Activated T-helper 17 cell treated with anti-CD3 and anti-CD28 coated beads, Interleukin-2, amount 50 U/mL, for 72 hours (primary cell): ENCODE results near the gene FAM216A. TPM values are rescaled to one million over a fixed set of nuclear protein-coding genes. Genes with fewer than 3 reads are reported as not detected.
"Not testable (repeated sequence)": the region's sequence is repeated elsewhere in the genome, so short reads cannot be mapped to it uniquely, and the experiment has no call there.

ENCODE experiments used
- ATAC-seq: fragments of 150-1000 bp; cut with Tn5 transposase; replicated peaks from 2 replicates; pipeline ENCODE4 v1.10.0; 2021; ENCODE audit warnings: mild to moderate bottlenecking, moderate library complexity
- H3K27ac Mint-ChIP-seq: one replicate; pipeline ENCODE4 v1.8.0; 2022; ENCODE audit warnings: mixed read lengths
- H3K27me3 Mint-ChIP-seq: one replicate; pipeline ENCODE4 v1.8.0; 2022; ENCODE audit warnings: mixed read lengths
- H3K36me3 Mint-ChIP-seq: one replicate; pipeline ENCODE4 v1.8.0; 2022; ENCODE audit warnings: low read depth, mild to moderate bottlenecking, mixed read lengths
- H3K4me1 Mint-ChIP-seq: one replicate; pipeline ENCODE4 v1.8.0; 2022; ENCODE audit warnings: mixed read lengths
- H3K4me3 Mint-ChIP-seq: one replicate; pipeline ENCODE4 v1.8.0; 2022; ENCODE audit warnings: mild to moderate bottlenecking, mixed read lengths
- H3K9me3 Mint-ChIP-seq: one replicate; pipeline ENCODE4 v1.8.0; 2022; ENCODE audit warnings: mixed read lengths
- total RNA-seq, 2 donors: library from RNA; stranded (reverse); gene quantifications; one replicate each; pipeline ENCODE4 v1.2.3, GENCODE V29; 2022

FAM216A gene
- total RNA-seq = 10 to 100 TPM; 29.0 to 37.1 TPM

GRCh38 chr12:110468214-110469048 is at the start of gene FAM216A, which contains the start of gene GPN3:
FAM216A (plus strand) TSS chr12:110468845; CDS start chr12:110468876, 31 bp downstream.
GPN3 (minus strand) TSS chr12:110468257; CDS start chr12:110468203, 54 bp downstream.
- peaks cover 4% of the 10 kb centered on the region for H3K4me1 Mint-ChIP-seq
- peak within 1 kb of the TSS; percentile 92 for H3K27ac Mint-ChIP-seq
- peak; percentile 86 for ATAC-seq
- peak within 1 kb of the TSS; percentile 87 for H3K4me3 Mint-ChIP-seq
- no peaks in the 10 kb centered on the region for H3K27me3 Mint-ChIP-seq
- H3K36me3 Mint-ChIP-seq = peaks cover 66% of the 10 kb centered on the region
- H3K9me3 Mint-ChIP-seq = no peaks in the 10 kb centered on the region

- not testable (repeated sequence) for H3K4me1 Mint-ChIP-seq, H3K27me3 Mint-ChIP-seq, H3K27ac Mint-ChIP-seq, H3K4me3 Mint-ChIP-seq, ATAC-seq, H3K36me3 Mint-ChIP-seq, H3K9me3 Mint-ChIP-seq
Measured at GRCh38 chr12:110420644-110421043, 48.0 kb upstream of the FAM216A start.

GRCh38 chr12:110421159-110421661 is 47.4 kb upstream of the FAM216A start:
- Mint-ChIP-seq H3K4me1 (no peaks in the 10 kb centered on the region), H3K9me3 (no peaks in the 10 kb centered on the region), H3K4me3 (no peak overlapping the region), H3K27ac (no peak overlapping the region), H3K36me3 (no peaks in the 10 kb centered on the region), H3K27me3 (no peaks in the 10 kb centered on the region)
- ATAC-seq = no peak

GRCh38 chr12:110421701-110422100 is 46.9 kb upstream of the FAM216A start:
- no peak for ATAC-seq
- Mint-ChIP-seq H3K9me3 (no peaks in the 10 kb centered on the region), H3K4me3 (no peak overlapping the region), H3K4me1 (no peaks in the 10 kb centered on the region), H3K36me3 (no peaks in the 10 kb centered on the region), H3K27me3 (no peaks in the 10 kb centered on the region), H3K27ac (no peak overlapping the region)

- ATAC-seq = no peak
Measured at GRCh38 chr12:110424237-110424636, 44.4 kb upstream of the FAM216A start.

GRCh38 chr12:110426406-110426805 is 42.2 kb upstream of the FAM216A start:
- no peaks in the 10 kb centered on the region for H3K27me3 Mint-ChIP-seq
- no peak overlapping the region for H3K4me3 Mint-ChIP-seq
- H3K27ac Mint-ChIP-seq = no peak overlapping the region
- no peaks in the 10 kb centered on the region for H3K4me1 Mint-ChIP-seq
- no peak for ATAC-seq
- H3K36me3 Mint-ChIP-seq = no peaks in the 10 kb centered on the region
- H3K9me3 Mint-ChIP-seq = no peaks in the 10 kb centered on the region

More at GRCh38 chr12:110424237-110424636, 44.4 kb upstream of the FAM216A start:
- Mint-ChIP-seq H3K27me3 (no peaks in the 10 kb centered on the region), H3K36me3 (no peaks in the 10 kb centered on the region), H3K4me3 (no peak overlapping the region), H3K4me1 (no peaks in the 10 kb centered on the region), H3K9me3 (no peaks in the 10 kb centered on the region), H3K27ac (no peak overlapping the region)

- H3K4me3 Mint-ChIP-seq = peak overlapping the region; percentile 46
- H3K9me3 Mint-ChIP-seq, H3K4me1 Mint-ChIP-seq: not testable (repeated sequence)
Measured at GRCh38 chr12:110429676-110430075, 39.0 kb upstream of the FAM216A start.

GRCh38 chr12:110431957-110432587 is 36.6 kb upstream of the FAM216A start:
- peak; percentile 64 for ATAC-seq
- Mint-ChIP-seq H3K4me3 (peak overlapping the region; percentile 97), H3K27ac (peak overlapping the region; percentile 99), H3K27me3 (no peaks in the 10 kb centered on the region), H3K4me1 (no peaks in the 10 kb centered on the region), H3K9me3 (no peaks in the 10 kb centered on the region), H3K36me3 (peaks cover 31% of the 10 kb centered on the region)

More at GRCh38 chr12:110429676-110430075, 39.0 kb upstream of the FAM216A start:
- not testable (repeated sequence) for H3K27ac Mint-ChIP-seq, H3K27me3 Mint-ChIP-seq, H3K36me3 Mint-ChIP-seq, ATAC-seq

GRCh38 chr12:110436231-110436630 is 32.4 kb upstream of the FAM216A start:
- Mint-ChIP-seq H3K4me1 (no peaks in the 10 kb centered on the region), H3K27ac (peak overlapping the region; percentile 69), H3K9me3 (no peaks in the 10 kb centered on the region), H3K4me3 (no peak overlapping the region), H3K36me3 (peaks cover 72% of the 10 kb centered on the region), H3K27me3 (no peaks in the 10 kb centered on the region)
- peak; percentile 22 for ATAC-seq

GRCh38 chr12:110444455-110444854 is 24.2 kb upstream of the FAM216A start:
- H3K27me3 Mint-ChIP-seq = no peaks in the 10 kb centered on the region
- H3K4me1 Mint-ChIP-seq = peaks cover 10% of the 10 kb centered on the region
- no peak overlapping the region for H3K4me3 Mint-ChIP-seq
- ATAC-seq = no peak
- H3K9me3 Mint-ChIP-seq = no peaks in the 10 kb centered on the region
- H3K27ac Mint-ChIP-seq = no peak overlapping the region
- peaks cover 96% of the 10 kb centered on the region for H3K36me3 Mint-ChIP-seq

- Mint-ChIP-seq H3K4me3 (peak within 1 kb of the TSS; percentile 95), H3K4me1 (peaks cover 14% of the 10 kb centered on the region), H3K27me3 (no peaks in the 10 kb centered on the region), H3K9me3 (no peaks in the 10 kb centered on the region), H3K36me3 (peaks cover 87% of the 10 kb centered on the region), H3K27ac (peak within 1 kb of the TSS; percentile 99)
- peak; percentile 99 for ATAC-seq
Measured at GRCh38 chr12:110449799-110450497, 18.7 kb upstream of the FAM216A start, which contains the start of gene ARPC3. ARPC3 (minus strand) TSS chr12:110450337; CDS start chr12:110450260, 77 bp downstream.

GRCh38 chr12:110451263-110451662 is 17.4 kb upstream of the FAM216A start:
- no peaks in the 10 kb centered on the region for H3K27me3 Mint-ChIP-seq
- peaks cover 10% of the 10 kb centered on the region for H3K4me1 Mint-ChIP-seq
- peaks cover 90% of the 10 kb centered on the region for H3K36me3 Mint-ChIP-seq
- ATAC-seq = no peak
- peak overlapping the region; percentile 95 for H3K4me3 Mint-ChIP-seq
- H3K27ac Mint-ChIP-seq = peak overlapping the region; percentile 99
- no peaks in the 10 kb centered on the region for H3K9me3 Mint-ChIP-seq

GRCh38 chr12:110453569-110454296 is 14.9 kb upstream of the FAM216A start:
- Mint-ChIP-seq H3K27me3 (no peaks in the 10 kb centered on the region), H3K36me3 (peaks cover 90% of the 10 kb centered on the region), H3K27ac (no peak overlapping the region), H3K4me1 (peaks cover 4% of the 10 kb centered on the region), H3K9me3 (no peaks in the 10 kb centered on the region), H3K4me3 (no peak overlapping the region)
- ATAC-seq = no peak

GRCh38 chr12:110458756-110459155 is 9.9 kb upstream of the FAM216A start:
- H3K36me3 Mint-ChIP-seq = peaks cover 97% of the 10 kb centered on the region
- H3K27me3 Mint-ChIP-seq = no peaks in the 10 kb centered on the region
- H3K4me1 Mint-ChIP-seq = no peaks in the 10 kb centered on the region
- ATAC-seq = no peak
- H3K27ac Mint-ChIP-seq = no peak overlapping the region
- no peak overlapping the region for H3K4me3 Mint-ChIP-seq
- no peaks in the 10 kb centered on the region for H3K9me3 Mint-ChIP-seq
